GM12892 (cell line): ENCODE measurements around the gene MINK1.

Source experiments
- POLR2A ChIP-seq: IDR thresholded peaks from 2 replicates; pipeline ENCODE4 v1.6.1; 2011; ENCODE audit warnings: low read depth, low read length, control low read depth
- POLR2AphosphoS5 ChIP-seq: IDR thresholded peaks from 2 replicates; pipeline ENCODE4 v1.6.1; 2011; ENCODE audit warnings: low read depth, low read length, control low read depth
- TAF1 ChIP-seq: IDR thresholded peaks from 2 replicates; pipeline ENCODE4 v1.6.1; 2011; ENCODE audit warnings: low read depth, mild to moderate bottlenecking, control low read depth, low read length, borderline replicate concordance

DNA sequence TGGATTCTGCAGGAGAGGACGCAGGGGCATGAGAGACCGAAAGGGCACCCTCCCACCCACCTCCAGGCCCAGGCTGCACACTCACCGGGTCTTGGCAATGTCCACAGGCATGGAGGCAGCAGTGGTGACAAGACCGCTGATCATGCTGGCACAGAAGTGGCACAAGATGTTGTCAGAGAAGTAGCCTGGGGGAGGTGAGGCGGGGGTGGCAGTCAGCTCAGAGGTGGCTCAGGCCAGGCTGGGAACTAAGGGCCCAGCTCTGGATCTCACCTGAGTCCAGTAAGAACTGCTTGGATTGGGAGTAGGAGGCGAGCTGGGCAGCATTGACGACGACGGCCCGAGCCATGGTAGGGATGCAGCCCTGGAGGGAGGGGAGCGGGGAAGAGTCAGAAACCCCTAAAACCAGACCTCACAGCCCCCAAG is 104.9 kb downstream of the MINK1 start:
- TF ChIP-seq TAF1: no peak
- TF ChIP-seq POLR2AphosphoS5: no peak
- TF ChIP-seq POLR2A: no peak
